Liver (tissue), 9 donors: ENCODE results near the gene ASIC2. TPM values are rescaled to one million over a fixed set of nuclear protein-coding genes. Genes with fewer than 3 reads are reported as not detected.

Experiments used
- DNase-seq: peaks from one replicate; pipeline ENCODE4 v3.0.0-alpha.2; 2017; ENCODE audit warnings: low spot score
- H3K27ac ChIP-seq, 2 donors: one replicate each; pipeline ENCODE4 v1.7.0; 2013; ENCODE audit warnings: inconsistent platforms in 2 of 2, low read length in 2 of 2, control low read depth in 1 of 2, low read depth in 1 of 2, mild to moderate bottlenecking in 1 of 2
- H3K27me3 ChIP-seq, 4 donors: one replicate each; pipeline versions ENCODE4 v1.6.1 to v1.7.0; 2013; ENCODE audit warnings: low read length in 3 of 4, inconsistent platforms in 1 of 4, mild to moderate bottlenecking in 1 of 4, moderate library complexity in 1 of 4; ENCODE audit not compliant: control insufficient read depth in 4 of 4, insufficient read depth in 4 of 4
- H3K36me3 ChIP-seq, 4 donors: one replicate each; pipeline versions ENCODE4 v1.6.1 to v1.7.0; 2013; ENCODE audit warnings: low read length in 3 of 4, mild to moderate bottlenecking in 3 of 4, low read depth in 1 of 4, moderate library complexity in 1 of 4; ENCODE audit not compliant: control insufficient read depth in 4 of 4, insufficient read depth in 3 of 4
- H3K4me1 ChIP-seq, 4 donors: one replicate each; pipeline versions ENCODE4 v1.6.1 to v1.7.0; 2013; ENCODE audit warnings: low read length in 3 of 4, mild to moderate bottlenecking in 3 of 4, moderate library complexity in 1 of 4; ENCODE audit not compliant: control insufficient read depth in 4 of 4, insufficient read depth in 4 of 4
- H3K4me3 ChIP-seq, 3 donors: one replicate each; pipeline versions ENCODE4 v1.6.1 to v1.7.0; 2013; ENCODE audit warnings: low read length in 3 of 3, control low read depth in 1 of 3, low read depth in 1 of 3, mild to moderate bottlenecking in 1 of 3
- H3K9ac ChIP-seq, 2 donors: one replicate each; pipeline ENCODE4 v1.7.0; 2013; ENCODE audit warnings: low read length in 2 of 2, mild to moderate bottlenecking in 2 of 2, moderate library complexity in 2 of 2, control low read depth in 1 of 2, low read depth in 1 of 2
- H3K9me3 ChIP-seq, 4 donors: one replicate each; pipeline versions ENCODE4 v1.6.1 to v1.7.0; 2013; ENCODE audit warnings: low read length in 3 of 4; ENCODE audit not compliant: control insufficient read depth in 4 of 4
- EGR1 ChIP-seq, 2 donors: IDR thresholded peaks; 2 replicates each; pipeline ENCODE4 v1.6.1; 2016 to 2018; ENCODE audit warnings: antibody characterized with exemption in 2 of 2, low read depth in 2 of 2
- FOXA1 ChIP-seq: IDR thresholded peaks from 2 replicates; pipeline ENCODE4 v1.6.1; 2016; ENCODE audit warnings: antibody characterized with exemption
- FOXA2 ChIP-seq: IDR thresholded peaks from 2 replicates; pipeline ENCODE4 v1.6.1; 2016; ENCODE audit warnings: antibody characterized with exemption
- HNF4A ChIP-seq, 2 donors: conservative IDR thresholded peaks; 2 replicates each; pipeline ENCODE4 v1.6.1; 2016; ENCODE audit warnings: antibody characterized with exemption in 2 of 2, mild to moderate bottlenecking in 2 of 2
- HNF4G ChIP-seq: IDR thresholded peaks from 2 replicates; pipeline ENCODE4 v1.6.1; 2016; ENCODE audit warnings: antibody characterized with exemption
- JUND ChIP-seq, 2 donors: IDR thresholded peaks; 2 replicates each; pipeline ENCODE4 v1.6.1; 2016; ENCODE audit warnings: antibody characterized with exemption in 2 of 2
- NR2F2 ChIP-seq: IDR thresholded peaks from 2 replicates; pipeline ENCODE4 v1.6.1; 2016; ENCODE audit warnings: antibody characterized with exemption
- RAD21 ChIP-seq, 2 donors: IDR thresholded peaks; 2 replicates each; pipeline ENCODE4 v1.6.1; 2016; ENCODE audit warnings: antibody characterized with exemption in 2 of 2, mild to moderate bottlenecking in 2 of 2
- RXRA ChIP-seq, 2 donors: IDR thresholded peaks; 2 replicates each; pipeline ENCODE4 v1.6.1; 2017 to 2018; ENCODE audit warnings: antibody characterized with exemption in 2 of 2, mild to moderate bottlenecking in 1 of 2
- SP1 ChIP-seq: IDR thresholded peaks from 2 replicates; pipeline ENCODE4 v1.6.1; 2018; ENCODE audit warnings: antibody characterized with exemption, mild to moderate bottlenecking
- TAF1 ChIP-seq: conservative IDR thresholded peaks from 2 replicates; pipeline ENCODE4 v1.6.1; 2016; ENCODE audit warnings: antibody characterized with exemption, mild to moderate bottlenecking
- YY1 ChIP-seq: IDR thresholded peaks from 2 replicates; pipeline ENCODE4 v1.6.1; 2016; ENCODE audit warnings: antibody characterized with exemption, mild to moderate bottlenecking
- WGBS: extraction: QIAGEN DNeasy Blood & Tissue Kit; methylation state at CpG from one replicate; pipeline ENCODE4 v1.1.7; 2013; 5-methylcytosine and 5-hydroxymethylcytosine counted together
- polyA plus RNA-seq, 2 donors: library from polyadenylated mRNA; stranded (reverse) in 1 of 2; unstranded in 1 of 2; fragments of 200-250 nt in 1 of 2; fragments of >200 nt in 1 of 2; fragmentation: Nextera tagmentation in 1 of 2; extraction: Ambion mirVana in 1 of 2; gene quantifications; one replicate each; pipeline versions ENCODE4 v1.2.1 to v1.2.3, GENCODE V29; 2013 to 2015
- total RNA-seq, 2 donors: library from RNA; depleted of rRNA; stranded (reverse); fragments of >200 nt; gene quantifications; one replicate each; pipeline ENCODE4 v1.2.3, GENCODE V29; 2014
- TF ChIP-seq, protein P1 (sequence below): fragments of 150-350 bp; IDR thresholded peaks from 2 replicates; pipeline ENCODE4 v1.5.1; 2017; ENCODE audit warnings: improper control_type of control experiment, low read depth, low read length; ENCODE audit not compliant: missing input control
- TF ChIP-seq, protein P2 (sequence below): IDR thresholded peaks from 2 replicates; pipeline ENCODE4 v1.6.1; 2016; ENCODE audit warnings: antibody characterized with exemption
- TF ChIP-seq, protein P3 (sequence below): IDR thresholded peaks from 2 replicates; pipeline ENCODE4 v1.6.1; 2016; ENCODE audit warnings: antibody characterized with exemption
- TF ChIP-seq, protein P4 (sequence below): IDR thresholded peaks from 2 replicates; pipeline ENCODE4 v1.6.1; 2016; ENCODE audit warnings: antibody characterized with exemption
- TF ChIP-seq, protein P5 (sequence below): IDR thresholded peaks from 2 replicates; pipeline ENCODE4 v1.6.1; 2016; ENCODE audit warnings: antibody characterized with exemption, mild to moderate bottlenecking
- donor health status: healthy.
- donor health status: healthy.
- donor health status: healthy.
- donor health status: healthy.
- donor health status: healthy.

Gene ASIC2
- total and polyA plus RNA-seq, 4 donors: under 0.01 TPM; not detected in 3

DNA sequence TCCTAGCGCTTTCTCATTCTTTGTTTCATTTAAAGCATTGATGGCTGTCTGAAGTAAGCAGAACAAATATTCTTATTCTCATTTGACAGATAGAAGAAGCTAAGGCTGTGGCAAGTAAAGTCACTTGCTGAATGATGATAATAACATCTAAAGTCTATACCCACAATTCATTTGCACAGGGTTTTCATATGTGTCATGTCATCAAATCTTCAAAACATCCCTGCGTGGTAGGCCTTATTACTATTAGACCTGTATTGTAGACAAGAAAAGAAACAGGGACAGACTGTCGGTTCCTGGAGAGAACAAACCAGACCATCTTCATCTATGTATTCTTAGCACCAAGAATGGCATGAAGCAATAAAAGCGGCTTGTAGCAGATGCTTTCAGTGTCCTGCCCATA is 85.9 kb downstream of the ASIC2 start:
- H3K9me3 ChIP-seq: peaks cover 0 to 4% (median 0%) of the 10 kb centered on the region in 4 donors
- no peak overlapping the region for H3K4me3 ChIP-seq
- no peak overlapping the region for H3K9ac ChIP-seq
- WGBS: 83% methylated on average over 4 of the region's 4 CpGs
- peaks cover 0 to 4% (median 1%) of the 10 kb centered on the region in 4 donors for H3K27me3 ChIP-seq
- DNase-seq: no peak
- no peaks in the 10 kb centered on the region for H3K36me3 ChIP-seq
- TF ChIP-seq NR2F2 (no peak), FOXA1 (no peak), JUND (IDR thresholded peaks at IDR 0.05) (no peak), FOXA2 (no peak), RXRA (IDR thresholded peaks at IDR 0.05) (no peak), HNF4A (conservative IDR thresholded peaks at IDR 0.05) (no peak), EGR1 (IDR thresholded peaks at IDR 0.05; ENCODE audit: low read depth in 2 of 2) (no peak), TAF1 (no peak), YY1 (no peak), HNF4G (no peak), RAD21 (IDR thresholded peaks at IDR 0.05) (no peak), SP1 (no peak)
- TF ChIP-seq, protein P1, sequence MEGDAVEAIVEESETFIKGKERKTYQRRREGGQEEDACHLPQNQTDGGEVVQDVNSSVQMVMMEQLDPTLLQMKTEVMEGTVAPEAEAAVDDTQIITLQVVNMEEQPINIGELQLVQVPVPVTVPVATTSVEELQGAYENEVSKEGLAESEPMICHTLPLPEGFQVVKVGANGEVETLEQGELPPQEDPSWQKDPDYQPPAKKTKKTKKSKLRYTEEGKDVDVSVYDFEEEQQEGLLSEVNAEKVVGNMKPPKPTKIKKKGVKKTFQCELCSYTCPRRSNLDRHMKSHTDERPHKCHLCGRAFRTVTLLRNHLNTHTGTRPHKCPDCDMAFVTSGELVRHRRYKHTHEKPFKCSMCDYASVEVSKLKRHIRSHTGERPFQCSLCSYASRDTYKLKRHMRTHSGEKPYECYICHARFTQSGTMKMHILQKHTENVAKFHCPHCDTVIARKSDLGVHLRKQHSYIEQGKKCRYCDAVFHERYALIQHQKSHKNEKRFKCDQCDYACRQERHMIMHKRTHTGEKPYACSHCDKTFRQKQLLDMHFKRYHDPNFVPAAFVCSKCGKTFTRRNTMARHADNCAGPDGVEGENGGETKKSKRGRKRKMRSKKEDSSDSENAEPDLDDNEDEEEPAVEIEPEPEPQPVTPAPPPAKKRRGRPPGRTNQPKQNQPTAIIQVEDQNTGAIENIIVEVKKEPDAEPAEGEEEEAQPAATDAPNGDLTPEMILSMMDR: no peak
- TF ChIP-seq, protein P2, sequence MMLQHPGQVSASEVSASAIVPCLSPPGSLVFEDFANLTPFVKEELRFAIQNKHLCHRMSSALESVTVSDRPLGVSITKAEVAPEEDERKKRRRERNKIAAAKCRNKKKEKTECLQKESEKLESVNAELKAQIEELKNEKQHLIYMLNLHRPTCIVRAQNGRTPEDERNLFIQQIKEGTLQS: no peak
- TF ChIP-seq, protein P3, sequence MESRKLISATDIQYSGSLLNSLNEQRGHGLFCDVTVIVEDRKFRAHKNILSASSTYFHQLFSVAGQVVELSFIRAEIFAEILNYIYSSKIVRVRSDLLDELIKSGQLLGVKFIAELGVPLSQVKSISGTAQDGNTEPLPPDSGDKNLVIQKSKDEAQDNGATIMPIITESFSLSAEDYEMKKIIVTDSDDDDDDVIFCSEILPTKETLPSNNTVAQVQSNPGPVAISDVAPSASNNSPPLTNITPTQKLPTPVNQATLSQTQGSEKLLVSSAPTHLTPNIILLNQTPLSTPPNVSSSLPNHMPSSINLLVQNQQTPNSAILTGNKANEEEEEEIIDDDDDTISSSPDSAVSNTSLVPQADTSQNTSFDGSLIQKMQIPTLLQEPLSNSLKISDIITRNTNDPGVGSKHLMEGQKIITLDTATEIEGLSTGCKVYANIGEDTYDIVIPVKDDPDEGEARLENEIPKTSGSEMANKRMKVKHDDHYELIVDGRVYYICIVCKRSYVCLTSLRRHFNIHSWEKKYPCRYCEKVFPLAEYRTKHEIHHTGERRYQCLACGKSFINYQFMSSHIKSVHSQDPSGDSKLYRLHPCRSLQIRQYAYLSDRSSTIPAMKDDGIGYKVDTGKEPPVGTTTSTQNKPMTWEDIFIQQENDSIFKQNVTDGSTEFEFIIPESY: no peak
- TF ChIP-seq, protein P4, sequence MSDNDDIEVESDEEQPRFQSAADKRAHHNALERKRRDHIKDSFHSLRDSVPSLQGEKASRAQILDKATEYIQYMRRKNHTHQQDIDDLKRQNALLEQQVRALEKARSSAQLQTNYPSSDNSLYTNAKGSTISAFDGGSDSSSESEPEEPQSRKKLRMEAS: no peak
- TF ChIP-seq, protein P5, sequence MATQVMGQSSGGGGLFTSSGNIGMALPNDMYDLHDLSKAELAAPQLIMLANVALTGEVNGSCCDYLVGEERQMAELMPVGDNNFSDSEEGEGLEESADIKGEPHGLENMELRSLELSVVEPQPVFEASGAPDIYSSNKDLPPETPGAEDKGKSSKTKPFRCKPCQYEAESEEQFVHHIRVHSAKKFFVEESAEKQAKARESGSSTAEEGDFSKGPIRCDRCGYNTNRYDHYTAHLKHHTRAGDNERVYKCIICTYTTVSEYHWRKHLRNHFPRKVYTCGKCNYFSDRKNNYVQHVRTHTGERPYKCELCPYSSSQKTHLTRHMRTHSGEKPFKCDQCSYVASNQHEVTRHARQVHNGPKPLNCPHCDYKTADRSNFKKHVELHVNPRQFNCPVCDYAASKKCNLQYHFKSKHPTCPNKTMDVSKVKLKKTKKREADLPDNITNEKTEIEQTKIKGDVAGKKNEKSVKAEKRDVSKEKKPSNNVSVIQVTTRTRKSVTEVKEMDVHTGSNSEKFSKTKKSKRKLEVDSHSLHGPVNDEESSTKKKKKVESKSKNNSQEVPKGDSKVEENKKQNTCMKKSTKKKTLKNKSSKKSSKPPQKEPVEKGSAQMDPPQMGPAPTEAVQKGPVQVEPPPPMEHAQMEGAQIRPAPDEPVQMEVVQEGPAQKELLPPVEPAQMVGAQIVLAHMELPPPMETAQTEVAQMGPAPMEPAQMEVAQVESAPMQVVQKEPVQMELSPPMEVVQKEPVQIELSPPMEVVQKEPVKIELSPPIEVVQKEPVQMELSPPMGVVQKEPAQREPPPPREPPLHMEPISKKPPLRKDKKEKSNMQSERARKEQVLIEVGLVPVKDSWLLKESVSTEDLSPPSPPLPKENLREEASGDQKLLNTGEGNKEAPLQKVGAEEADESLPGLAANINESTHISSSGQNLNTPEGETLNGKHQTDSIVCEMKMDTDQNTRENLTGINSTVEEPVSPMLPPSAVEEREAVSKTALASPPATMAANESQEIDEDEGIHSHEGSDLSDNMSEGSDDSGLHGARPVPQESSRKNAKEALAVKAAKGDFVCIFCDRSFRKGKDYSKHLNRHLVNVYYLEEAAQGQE: no peak
- H3K27ac ChIP-seq: no peak overlapping the region
- H3K4me1 ChIP-seq: no peaks in the 10 kb centered on the region

DNA sequence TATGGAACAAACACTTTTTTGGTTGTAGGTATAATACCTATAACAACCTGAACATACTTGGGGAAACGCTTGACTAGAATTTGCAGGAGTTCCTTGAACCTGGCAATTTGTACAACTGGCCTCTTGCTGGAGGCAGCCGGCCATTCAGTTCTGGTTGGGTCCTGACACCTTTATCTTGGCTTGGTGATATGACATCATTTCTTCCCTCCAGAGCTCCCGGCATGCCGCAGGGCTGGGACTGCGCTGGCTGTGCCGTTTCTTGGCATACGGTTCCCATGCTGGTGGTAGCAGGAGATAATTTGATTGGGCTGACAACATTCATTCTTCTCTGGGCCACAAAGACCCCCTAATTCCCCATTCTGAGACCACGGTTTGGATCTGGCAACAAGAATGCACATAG is 87.5 kb downstream of the ASIC2 start:
- Histone ChIP-seq H3K27ac (no peak overlapping the region), H3K9me3 (no peaks in the 10 kb centered on the region), H3K36me3 (no peaks in the 10 kb centered on the region), H3K4me3 (no peak overlapping the region), H3K27me3 (peaks cover 0 to 5% (median 2%) of the 10 kb centered on the region in 4 donors), H3K4me1 (no peaks in the 10 kb centered on the region), H3K9ac (no peak overlapping the region)
- WGBS: 87% methylated on average over 8 of the region's 8 CpGs
- DNase-seq: no peak
- TF ChIP-seq, protein P1: no peak
- TF ChIP-seq HNF4A (conservative IDR thresholded peaks at IDR 0.05): no peak
- TF ChIP-seq, protein P2: no peak
- TF ChIP-seq JUND (IDR thresholded peaks at IDR 0.05): no peak
- TF ChIP-seq SP1: no peak
- no peak for TF ChIP-seq RXRA (IDR thresholded peaks at IDR 0.05)
- TF ChIP-seq NR2F2: no peak
- no peak for TF ChIP-seq RAD21 (IDR thresholded peaks at IDR 0.05)
- TF ChIP-seq, protein P3: no peak
